Vagina (tissue), 2 donors: ENCODE results near the gene SRPX. TPM values are rescaled to one million over a fixed set of nuclear protein-coding genes. Genes with fewer than 3 reads are reported as not detected.

ENCODE experiments used
- DNase-seq, 2 donors: peaks; one replicate each; pipeline ENCODE4 v3.0.0-alpha.2; 2017; ENCODE audit errors: extremely low spot score in 2 of 2
- H3K27ac ChIP-seq: fragments of 200-600 bp; sonication (generic); one replicate; pipeline ENCODE4 v1.5.1; 2019
- H3K27me3 ChIP-seq: fragments of 200-600 bp; sonication (generic); one replicate; pipeline ENCODE4 v1.5.1; 2019
- H3K36me3 ChIP-seq, 2 donors: fragments of 200-600 bp; sonication (generic); one replicate each; pipeline ENCODE4 v1.5.1; 2017 to 2019
- H3K4me1 ChIP-seq: fragments of 200-600 bp; sonication (generic); one replicate; pipeline ENCODE4 v1.5.1; 2019
- H3K4me3 ChIP-seq, 2 donors: fragments of 200-600 bp; sonication (generic); 1 replicate in 1 of 2; 2 replicates in 1 of 2; pipeline ENCODE4 v1.5.1; 2016 to 2019
- H3K9me3 ChIP-seq: fragments of 200-600 bp; sonication (generic); one replicate; pipeline ENCODE4 v1.5.1; 2019
- CTCF ChIP-seq, 3 experiments: fragments of 450-650 bp in 2 of 3; fragments of 200-600 bp in 1 of 3; sonication (generic) in 1 of 3; IDR thresholded peaks; one replicate each; pipeline ENCODE4 v1.5.1; 2017 to 2019; ENCODE audit warnings: antibody characterized with exemption in 3 of 3, mild to moderate bottlenecking in 2 of 3, moderate library complexity in 2 of 3
- POLR2A ChIP-seq, 2 donors: fragments of 450-650 bp; IDR thresholded peaks; one replicate each; pipeline ENCODE4 v1.6.1; 2017; ENCODE audit warnings: antibody characterized with exemption in 2 of 2, mild to moderate bottlenecking in 2 of 2, moderate library complexity in 2 of 2
- POLR2AphosphoS5 ChIP-seq, 2 donors: sonication (generic); formaldehyde crosslinking; IDR thresholded peaks; one replicate each; pipeline ENCODE4 v1.9.0; 2017; ENCODE audit warnings: antibody characterized with exemption in 2 of 2, mild to moderate bottlenecking in 2 of 2, low read depth in 1 of 2; ENCODE audit not compliant: insufficient read depth in 1 of 2
- intact Hi-C: fragments of 100-400 bp; cut with DNase I; formaldehyde crosslinking; loops from one replicate; pipeline ENCODE4 v1.15.1; 2023
- total RNA-seq: library from RNA; depleted of rRNA; stranded (reverse); fragments of >200 nt; gene quantifications from one replicate; pipeline ENCODE4 v1.2.3, GENCODE V29; 2016

Gene SRPX
- total RNA-seq, 1 donor from 2014 or later: 118 TPM

GRCh38 chrX:38165023-38165422 lies 55.6 kb downstream of the SRPX start:
- H3K4me3 ChIP-seq: no peak overlapping the region
- no peaks in the 10 kb centered on the region for H3K36me3 ChIP-seq
- no peaks in the 10 kb centered on the region for H3K27me3 ChIP-seq
- H3K27ac ChIP-seq: no peak overlapping the region
- H3K4me1 ChIP-seq: no peaks in the 10 kb centered on the region
- no peaks in the 10 kb centered on the region for H3K9me3 ChIP-seq
- DNase-seq: no peak
- intact Hi-C loops: no loop called here
- no peak for TF ChIP-seq CTCF (IDR thresholded peaks at IDR 0.05)

DNA sequence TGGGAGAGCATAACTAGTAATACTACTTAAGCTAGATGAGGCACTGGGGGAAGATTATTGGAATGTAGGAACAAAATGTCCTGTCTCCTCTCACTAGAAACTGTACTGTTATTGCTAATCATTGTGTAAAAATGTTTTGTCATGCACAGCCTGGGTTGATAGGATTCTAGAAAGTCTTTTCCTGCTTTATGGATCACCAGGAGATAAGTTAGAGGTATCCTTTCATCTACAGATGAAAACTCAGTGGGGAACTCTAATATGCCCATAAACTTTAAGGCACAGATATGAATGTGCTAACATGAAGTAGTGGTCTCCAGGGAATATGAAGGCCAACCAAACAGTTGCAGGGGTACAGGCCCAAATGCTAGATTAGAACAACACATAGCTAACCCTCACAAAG lies 57.5 kb downstream of the SRPX start:
- no peak for TF ChIP-seq CTCF (IDR thresholded peaks at IDR 0.05)
- no peak for TF ChIP-seq POLR2A (IDR thresholded peaks at IDR 0.05)
- TF ChIP-seq POLR2AphosphoS5 (IDR thresholded peaks at IDR 0.05; ENCODE audit: insufficient read depth in 1 of 2, low read depth in 1 of 2): no peak
- Histone ChIP-seq H3K27ac (no peak overlapping the region), H3K27me3 (no peaks in the 10 kb centered on the region), H3K4me1 (no peaks in the 10 kb centered on the region), H3K4me3 (no peak overlapping the region), H3K9me3 (no peaks in the 10 kb centered on the region), H3K36me3 (no peaks in the 10 kb centered on the region)
- no peak for DNase-seq
- intact Hi-C loops: no loop called here

GRCh38 chrX:38156838-38157237 lies 63.8 kb downstream of the SRPX start:
- Histone ChIP-seq H3K9me3 (no peaks in the 10 kb centered on the region), H3K4me1 (no peaks in the 10 kb centered on the region), H3K36me3 (no peaks in the 10 kb centered on the region), H3K4me3 (no peak overlapping the region), H3K27me3 (no peaks in the 10 kb centered on the region), H3K27ac (no peak overlapping the region)
- TF ChIP-seq POLR2A (IDR thresholded peaks at IDR 0.05): no peak
- no peak for TF ChIP-seq CTCF (IDR thresholded peaks at IDR 0.05)
- intact Hi-C loops: no loop called here
- no peak for DNase-seq

GRCh38 chrX:38154818-38155217 lies 65.9 kb downstream of the SRPX start:
- DNase-seq: no peak
- no peak for TF ChIP-seq POLR2AphosphoS5 (IDR thresholded peaks at IDR 0.05; ENCODE audit: insufficient read depth in 1 of 2, low read depth in 1 of 2)
- TF ChIP-seq POLR2A (IDR thresholded peaks at IDR 0.05): no peak
- TF ChIP-seq CTCF (IDR thresholded peaks at IDR 0.05): no peak
- Histone ChIP-seq H3K27me3 (no peaks in the 10 kb centered on the region), H3K4me1 (no peaks in the 10 kb centered on the region), H3K9me3 (no peaks in the 10 kb centered on the region), H3K36me3 (no peaks in the 10 kb centered on the region), H3K27ac (no peak overlapping the region), H3K4me3 (no peak overlapping the region)
- intact Hi-C loops: no loop called here

DNA sequence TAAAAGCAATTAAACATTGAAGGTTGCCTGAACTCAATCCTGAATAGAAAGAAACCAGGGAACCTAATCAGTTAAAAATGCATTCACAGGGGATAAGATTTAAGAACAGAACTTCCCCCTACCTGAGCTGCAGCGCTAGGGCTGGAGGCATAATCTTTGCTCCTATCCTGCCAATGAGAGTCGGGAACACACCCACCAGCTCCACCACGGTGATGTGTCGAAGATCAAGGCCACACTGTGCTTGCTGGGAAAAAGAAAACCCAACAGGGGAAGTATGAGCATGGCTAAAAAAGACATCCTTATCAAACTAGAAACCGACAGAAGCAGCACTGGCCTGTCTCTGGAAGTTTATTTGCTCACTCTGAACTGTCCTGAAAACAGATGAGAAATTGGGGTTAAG lies 66.3 kb downstream of the SRPX start:
- Histone ChIP-seq H3K27ac (no peak overlapping the region), H3K9me3 (no peaks in the 10 kb centered on the region), H3K27me3 (no peaks in the 10 kb centered on the region), H3K4me1 (no peaks in the 10 kb centered on the region), H3K4me3 (no peak overlapping the region), H3K36me3 (no peaks in the 10 kb centered on the region)
- intact Hi-C loops: no loop called here
- TF ChIP-seq CTCF (IDR thresholded peaks at IDR 0.05): no peak
- TF ChIP-seq POLR2AphosphoS5 (IDR thresholded peaks at IDR 0.05; ENCODE audit: insufficient read depth in 1 of 2, low read depth in 1 of 2): no peak
- TF ChIP-seq POLR2A (IDR thresholded peaks at IDR 0.05): no peak
- DNase-seq: no peak
